Stimulated activated CD4-positive, alpha-beta T cell treated with anti-CD3 and anti-CD28 coated beads, Interleukin-2, amount 100 ng/mL, for 4 hours (primary cell): ENCODE data around the gene TMEM235.
A peak's percentile ranks its signal among the peaks of the same experiment; 100 is the strongest.

Experiments used
- DNase-seq: peaks from one replicate; pipeline ENCODE4 v3.0.0-alpha.2; 2020; ENCODE audit warnings: low read depth

TMEM235 gene

DNA sequence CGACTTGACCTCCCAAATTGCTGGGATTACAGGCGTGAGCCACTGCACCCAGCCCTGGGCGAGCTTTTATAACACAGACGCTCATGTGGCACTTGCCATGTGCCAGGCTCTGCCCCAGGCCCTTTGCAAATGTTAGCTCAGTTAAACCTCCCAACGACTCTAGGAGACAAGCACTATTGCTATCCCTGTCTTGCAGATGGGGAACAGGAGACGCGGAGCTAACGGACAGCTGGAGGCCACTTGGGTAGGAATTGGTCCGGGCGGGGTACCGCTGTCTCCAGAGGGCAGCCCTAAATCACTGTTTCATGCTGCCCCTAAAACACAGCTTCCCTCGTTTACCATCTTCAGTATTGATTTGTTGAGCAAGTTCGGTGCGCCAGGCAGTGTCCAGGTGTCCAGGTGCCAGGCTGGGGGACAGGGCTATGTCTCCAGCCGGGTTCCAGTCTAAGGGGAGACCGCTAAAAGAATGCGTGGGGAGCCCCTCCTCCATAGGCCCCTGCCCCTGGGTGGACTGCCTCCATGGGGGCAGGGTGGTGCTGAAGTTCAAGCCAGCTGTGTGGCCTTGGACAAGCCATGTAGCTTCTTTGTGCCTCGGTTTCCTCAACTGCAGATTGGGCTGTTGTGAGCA lies 23.7 kb downstream of the TMEM235 start:
- no peak for DNase-seq

DNA sequence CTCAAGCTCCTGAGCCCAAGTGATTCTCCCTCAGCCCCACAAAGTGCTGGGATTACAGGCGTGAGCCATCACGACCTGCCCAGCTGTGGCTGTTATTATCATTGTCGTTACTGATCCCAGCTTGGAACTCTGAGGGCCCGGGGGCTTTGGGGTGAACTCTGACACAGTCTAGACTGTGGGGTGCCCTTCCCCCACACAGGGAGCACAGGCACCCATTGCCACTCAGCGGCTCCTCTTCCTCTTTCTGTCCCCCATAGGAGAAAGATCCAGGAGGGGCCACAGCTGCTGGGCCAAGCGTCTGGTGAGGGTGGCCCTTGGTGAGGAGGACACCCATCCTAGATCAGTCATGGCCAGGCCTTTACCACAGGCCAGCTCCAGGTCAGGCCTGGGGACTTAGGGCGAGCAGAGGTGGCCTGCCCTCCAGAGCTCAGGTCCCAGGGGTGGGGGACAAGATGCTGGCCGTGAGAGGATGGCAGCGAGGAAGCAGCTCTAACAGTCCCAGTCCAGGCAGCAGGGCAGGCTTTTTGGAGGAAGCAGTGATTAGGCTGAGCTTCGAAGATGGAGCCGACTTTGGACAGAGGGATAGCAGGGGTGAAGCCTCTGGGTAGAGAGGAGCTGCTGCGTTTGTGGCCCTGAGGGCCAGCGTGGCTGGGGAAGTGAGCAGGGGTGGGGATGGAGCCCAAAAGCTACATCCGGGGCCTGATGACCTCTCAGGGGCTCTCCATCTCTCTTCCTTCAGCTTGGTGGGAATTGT lies 24.7 kb downstream of the TMEM235 start:
- DNase-seq = no peak

DNA sequence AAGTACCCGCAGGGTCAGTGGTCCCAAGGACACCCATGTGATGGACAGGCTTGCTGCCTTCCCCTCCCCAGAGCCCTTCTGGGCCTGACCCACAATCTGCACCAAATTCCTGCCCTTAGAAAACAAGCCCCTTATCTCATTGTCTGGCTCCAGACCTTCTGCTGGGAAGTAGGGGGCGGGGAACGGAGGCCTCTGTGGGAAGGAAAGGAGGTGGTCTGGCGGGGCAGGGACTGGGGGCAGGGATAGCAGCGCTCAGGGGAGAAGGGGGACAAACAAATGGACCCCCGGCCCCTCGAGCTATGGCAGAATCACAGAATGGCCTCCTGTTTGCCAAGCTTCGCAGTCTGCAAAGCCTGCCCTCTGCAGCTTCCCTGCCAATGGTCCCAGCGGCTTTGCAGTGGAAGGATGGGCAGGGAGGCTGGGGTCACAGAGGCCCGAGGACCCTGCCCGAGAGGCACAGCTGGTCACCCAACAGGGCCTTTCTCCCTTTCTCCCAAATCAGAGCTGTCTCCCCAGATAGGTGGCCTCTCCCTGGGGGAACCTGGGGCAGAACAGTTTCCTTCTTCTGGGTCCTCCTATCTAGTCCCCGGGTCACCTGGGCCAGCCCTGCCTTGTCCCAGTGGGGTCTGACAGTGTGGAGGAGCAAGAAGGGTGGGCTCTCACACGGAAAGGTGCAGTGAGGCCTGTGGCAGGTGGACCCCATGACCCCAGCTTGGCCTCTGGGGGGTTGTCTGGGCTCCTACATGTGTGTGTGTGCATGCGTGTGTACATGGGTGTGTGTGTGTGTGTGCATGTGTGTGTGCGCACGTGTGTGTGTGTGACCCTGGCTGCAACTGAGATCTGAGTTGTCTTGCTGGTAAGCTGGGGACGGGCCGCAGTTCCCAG lies 25.5 kb downstream of the TMEM235 start:
- no peak for DNase-seq

DNA sequence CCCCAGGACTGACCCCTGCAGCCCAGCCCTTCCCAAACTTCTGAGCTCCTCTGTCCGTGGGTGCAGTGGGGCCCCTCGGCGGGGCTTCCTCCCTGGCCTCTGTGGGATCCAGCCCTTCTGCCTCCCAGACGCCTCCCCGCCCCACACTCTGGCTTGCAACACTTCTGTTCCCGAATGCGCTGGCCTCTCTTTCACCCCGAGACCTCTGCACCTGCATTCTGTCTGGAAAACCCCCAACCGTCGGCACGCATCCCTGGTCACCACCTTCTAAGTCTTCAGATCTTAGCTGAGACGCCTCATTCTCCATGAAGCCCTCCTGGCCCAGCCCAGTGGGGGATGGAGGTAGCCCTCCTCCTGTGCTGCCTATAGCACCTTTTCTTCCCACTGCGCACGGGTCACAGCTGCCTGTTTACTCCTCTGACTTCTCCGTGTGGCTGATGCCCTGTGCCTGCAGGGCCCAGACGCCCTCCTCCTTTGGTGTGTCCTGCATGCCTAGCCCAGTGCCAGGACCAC lies 26.4 kb downstream of the TMEM235 start:
- no peak for DNase-seq

DNA sequence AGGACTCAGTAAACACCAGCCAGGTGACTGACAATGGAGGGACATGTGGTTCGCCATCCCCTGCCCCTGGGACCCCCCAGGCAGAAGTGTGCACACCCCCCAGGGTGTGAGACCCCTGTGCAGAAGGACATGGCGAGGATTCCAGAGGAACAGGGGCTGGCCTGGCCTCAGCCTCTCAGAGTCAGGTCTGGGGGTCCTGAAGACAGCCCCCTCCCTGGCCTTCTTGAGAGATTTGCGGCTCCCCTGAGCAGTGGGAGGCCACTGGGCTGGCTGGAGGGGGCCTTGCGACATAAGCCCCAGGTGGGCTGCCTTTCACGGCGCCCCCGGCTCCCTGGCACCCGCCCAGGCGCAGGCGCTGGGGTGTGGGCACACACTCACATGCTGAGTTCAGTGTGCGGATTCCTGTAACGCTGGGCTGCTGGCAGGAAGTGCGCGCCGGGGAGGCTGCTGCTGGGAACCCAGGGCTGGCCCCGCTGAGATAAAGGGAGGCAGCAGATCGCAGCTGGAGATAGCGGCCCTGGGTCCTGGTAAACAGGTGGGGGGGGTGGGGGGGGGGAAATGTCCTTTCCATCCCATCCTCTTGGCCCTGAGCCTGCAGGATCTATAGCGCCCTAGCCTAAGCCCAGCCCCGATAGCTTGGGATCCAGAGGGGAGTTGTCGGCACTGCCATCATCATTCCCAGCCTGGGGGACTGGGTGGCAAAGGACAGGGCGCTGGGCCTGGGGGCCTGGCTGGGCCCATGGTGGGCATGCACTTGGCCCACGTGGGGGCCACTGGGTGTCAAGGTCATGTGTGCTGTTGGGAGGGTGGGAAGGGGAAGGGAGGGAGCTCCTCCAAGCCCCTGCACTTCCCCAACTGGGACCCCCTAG lies 27.1 kb downstream of the TMEM235 start:
- DNase-seq = peak; percentile 65

DNA sequence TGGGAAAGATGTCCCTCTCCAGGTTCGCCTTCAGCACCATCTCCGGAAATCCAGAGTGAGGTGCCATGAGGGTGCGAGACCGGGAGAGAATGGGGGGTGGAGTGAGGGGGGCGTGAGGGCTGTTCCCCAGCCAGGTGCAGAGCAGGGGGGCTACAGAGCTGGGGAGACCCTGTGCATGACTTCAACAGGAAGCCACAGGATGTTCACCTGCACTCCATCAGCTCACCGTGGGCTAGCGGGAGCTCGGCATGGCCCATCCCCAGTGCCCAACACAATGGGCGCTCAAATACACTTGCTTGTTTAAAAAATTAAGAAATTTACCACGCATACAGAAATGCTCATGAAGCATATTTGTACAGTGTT lies 27.7 kb downstream of the TMEM235 start:
- DNase-seq = no peak

DNA sequence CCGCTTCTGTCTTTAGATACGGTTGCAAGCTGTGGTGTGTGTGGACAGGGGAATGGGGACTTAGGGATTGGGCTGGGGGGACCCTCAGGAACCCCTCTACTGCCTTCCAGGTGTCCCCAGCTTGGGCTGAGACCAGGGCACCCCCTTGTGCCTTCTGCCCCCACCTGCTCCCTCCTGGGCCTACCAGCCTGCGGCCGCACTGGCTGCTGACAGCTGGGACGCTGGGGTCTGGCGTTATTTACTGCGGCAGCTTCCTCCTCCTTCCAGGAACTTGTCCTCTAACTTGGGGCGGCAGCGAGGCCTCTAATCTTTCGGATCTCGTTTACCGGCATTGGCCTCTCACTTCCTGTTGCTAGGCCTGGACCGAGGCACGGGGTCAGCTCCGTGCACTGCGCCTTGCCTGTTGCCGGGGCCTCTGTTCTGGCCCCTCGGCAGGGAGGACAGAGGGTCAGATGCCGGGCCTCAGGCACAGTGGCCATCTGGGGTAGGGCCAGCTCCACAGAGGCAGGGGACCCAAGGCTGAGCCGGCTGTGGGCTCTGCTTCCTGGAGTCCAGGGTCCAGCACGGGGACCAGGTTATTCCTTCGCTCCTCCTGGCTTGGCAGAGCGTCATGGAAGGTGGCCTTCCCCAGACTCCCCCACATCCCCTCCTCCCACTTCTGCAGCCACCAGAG lies 31.8 kb downstream of the TMEM235 start:
- DNase-seq = no peak

DNA sequence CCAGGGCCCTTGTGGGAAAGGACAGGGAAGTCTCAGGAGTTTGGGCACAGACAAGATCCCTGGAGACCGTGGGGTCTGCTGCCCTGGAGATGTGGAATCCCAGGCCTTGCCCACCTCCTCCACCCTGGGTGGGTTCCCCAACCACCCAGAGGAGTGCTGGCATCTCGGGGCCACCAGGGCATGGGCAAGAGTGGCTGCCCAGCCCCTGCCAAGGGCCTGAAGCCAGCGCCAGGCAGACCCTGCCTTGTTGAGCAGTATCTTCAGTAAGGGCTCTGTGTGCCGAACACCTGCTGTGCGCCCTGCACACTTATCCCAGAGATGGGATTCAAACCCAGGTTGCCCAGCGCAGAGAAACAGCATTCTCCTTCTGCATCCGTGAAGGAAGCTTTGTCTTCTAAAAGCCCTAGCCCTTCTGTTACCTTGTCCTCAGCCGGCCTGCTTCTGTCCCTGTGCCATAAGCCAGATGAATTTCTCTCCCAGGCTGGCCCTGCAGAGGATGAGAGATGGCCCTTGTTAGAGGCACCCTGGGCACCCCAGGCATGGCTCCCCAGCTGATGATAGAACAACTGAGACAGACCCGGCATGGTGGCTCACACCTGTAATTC lies 32.4 kb downstream of the TMEM235 start:
- no peak for DNase-seq

DNA sequence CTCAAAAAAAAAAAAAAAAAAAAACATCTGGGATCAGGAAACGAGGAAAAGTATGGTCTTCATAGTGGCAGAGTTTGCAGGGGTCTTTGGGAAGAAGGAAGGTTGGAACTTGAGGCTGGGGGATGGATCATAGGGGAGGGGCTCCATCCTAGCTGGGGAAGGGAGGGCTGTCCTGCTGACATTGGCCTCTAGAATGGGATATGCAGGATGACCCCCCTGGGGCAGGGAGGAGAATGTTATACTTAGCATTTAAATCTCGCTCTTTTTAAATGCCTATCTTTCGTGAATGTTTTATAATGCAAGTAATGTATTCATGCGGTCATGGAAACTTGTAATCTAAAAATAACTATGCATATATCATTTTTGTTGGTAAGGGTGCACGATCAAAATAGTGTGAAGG lies 33.2 kb downstream of the TMEM235 start:
- DNase-seq = no peak

DNA sequence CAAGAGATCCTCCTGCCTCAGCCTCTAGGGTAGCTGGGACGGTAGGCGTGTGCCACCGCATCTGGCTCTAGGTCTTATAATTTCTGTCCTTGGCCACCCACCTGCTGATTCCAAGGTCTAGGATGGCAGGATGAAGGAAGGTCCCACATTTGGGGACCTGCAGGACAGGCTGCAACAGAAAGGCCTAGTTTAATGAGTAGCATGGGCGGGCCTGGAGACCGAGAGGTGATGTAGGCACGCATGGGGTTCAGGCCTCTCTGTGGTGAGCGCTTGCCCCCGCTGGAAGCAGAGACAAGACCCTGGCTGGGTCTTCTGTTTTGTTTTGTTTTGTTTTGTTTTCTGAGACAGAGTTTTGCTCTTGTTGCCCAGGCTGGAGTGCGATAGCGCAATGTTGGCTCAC lies 33.7 kb downstream of the TMEM235 start:
- no peak for DNase-seq

DNA sequence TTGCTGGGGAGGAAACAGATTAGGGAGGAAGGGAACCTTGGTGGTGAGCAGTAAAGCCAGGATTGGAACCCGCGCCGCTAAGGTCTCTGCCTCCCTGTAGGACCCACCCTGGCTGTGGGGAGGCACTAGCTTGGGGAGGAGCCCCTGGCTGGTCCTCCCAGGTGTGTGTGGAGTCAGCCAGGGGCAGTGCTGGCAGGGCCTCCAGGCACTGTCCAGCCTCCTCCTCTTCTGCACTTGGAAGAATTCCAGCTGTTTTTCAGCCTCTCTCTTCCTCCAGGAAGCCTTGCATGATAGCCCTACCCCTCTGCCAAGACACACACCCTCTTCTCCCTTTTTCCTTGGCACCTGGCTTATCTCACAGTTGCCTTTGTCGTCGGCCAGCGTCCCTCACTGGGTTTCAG lies 34.8 kb downstream of the TMEM235 start:
- DNase-seq = no peak

DNA sequence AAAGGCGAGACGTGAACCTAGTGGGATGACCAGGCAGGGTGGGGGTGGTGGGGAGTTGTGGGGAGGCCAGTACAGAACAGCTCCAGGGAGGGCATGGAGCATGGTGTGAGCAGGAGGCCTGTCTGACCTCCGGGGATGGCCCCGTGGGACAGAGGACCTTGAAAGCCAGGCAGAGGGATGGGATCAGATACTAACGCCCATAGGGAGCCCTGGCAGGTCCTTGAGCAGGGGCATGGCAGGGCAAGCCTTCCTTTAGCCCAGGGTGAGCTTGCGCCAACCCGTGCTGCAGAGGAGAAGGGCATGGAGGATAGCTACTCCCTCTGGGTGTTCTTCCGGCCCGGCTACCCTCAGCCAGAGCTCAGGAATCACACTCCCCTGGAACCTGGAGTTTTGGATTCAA lies 35.3 kb downstream of the TMEM235 start:
- DNase-seq = no peak

DNA sequence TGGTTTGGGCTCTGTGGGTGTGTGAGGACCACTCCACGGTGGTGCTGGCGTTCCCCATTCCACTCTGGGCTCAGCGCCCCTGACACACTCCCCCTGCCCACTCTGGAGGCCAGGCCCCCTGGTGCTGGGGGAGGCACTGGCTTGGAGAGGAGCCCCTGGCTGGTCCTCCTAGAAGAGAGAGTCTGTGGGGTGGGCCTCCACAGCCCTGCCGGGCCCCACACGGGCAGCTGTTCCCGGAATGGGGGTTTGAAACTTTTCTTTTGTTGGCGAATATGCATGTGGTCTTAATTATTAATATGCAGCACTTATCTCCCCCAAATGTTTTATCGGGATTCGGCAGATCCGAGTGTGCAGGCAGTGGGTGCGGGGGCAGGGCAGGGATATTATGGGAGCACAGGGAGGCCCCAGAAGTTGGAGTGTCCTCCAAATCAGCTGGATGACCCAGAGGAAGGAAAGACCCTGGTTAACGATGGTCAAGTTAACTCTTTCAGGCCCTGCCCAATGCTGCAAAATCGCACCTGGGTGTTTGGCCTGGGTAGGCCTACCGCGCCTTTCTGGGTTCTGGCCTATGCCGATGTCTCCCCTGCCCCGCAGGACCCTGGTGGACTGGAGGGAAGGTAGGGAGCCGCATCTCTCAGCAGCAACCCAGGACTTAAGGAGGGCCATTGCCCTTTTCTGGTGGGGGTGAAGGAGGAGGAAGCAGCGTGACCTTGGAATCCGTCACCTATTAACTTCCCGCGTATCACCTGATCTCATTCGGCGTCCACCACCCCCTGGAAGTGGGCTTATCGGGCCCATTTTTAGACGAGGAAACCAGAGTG lies 36.0 kb downstream of the TMEM235 start:
- no peak for DNase-seq

DNA sequence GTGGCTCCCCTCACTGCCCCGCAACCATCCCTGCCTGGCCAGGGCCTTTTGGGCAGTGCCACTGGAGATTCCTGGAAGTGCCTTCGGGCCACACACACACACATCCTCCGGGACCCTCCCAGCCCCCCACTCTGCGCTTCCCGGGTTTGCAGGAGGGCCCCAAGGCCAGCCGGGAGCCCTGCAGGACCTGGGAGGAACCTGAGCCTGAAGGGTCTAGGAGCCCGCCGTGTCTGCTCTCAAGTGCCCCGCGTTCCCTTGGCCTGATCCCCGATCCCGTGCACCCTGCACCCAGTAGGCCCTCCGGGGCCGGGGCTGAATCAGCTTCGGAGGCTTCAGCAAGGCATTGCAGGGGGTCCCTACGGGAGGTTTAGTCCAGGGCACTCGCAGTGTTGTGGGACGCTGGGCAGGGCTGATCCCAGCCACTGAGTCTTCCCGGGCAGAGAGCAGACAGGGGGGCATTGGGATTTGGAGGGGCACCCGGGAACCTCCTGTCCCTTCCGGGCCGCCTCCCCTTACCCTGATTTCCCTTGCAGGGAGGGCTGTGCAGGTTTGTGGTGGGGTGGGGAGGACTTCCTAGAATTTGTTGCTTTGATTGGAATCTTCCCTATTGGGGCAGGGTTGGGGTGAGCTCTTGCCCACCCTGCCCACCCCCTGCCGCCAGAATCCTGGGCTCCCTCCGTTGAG lies 36.9 kb downstream of the TMEM235 start:
- DNase-seq = no peak

DNA sequence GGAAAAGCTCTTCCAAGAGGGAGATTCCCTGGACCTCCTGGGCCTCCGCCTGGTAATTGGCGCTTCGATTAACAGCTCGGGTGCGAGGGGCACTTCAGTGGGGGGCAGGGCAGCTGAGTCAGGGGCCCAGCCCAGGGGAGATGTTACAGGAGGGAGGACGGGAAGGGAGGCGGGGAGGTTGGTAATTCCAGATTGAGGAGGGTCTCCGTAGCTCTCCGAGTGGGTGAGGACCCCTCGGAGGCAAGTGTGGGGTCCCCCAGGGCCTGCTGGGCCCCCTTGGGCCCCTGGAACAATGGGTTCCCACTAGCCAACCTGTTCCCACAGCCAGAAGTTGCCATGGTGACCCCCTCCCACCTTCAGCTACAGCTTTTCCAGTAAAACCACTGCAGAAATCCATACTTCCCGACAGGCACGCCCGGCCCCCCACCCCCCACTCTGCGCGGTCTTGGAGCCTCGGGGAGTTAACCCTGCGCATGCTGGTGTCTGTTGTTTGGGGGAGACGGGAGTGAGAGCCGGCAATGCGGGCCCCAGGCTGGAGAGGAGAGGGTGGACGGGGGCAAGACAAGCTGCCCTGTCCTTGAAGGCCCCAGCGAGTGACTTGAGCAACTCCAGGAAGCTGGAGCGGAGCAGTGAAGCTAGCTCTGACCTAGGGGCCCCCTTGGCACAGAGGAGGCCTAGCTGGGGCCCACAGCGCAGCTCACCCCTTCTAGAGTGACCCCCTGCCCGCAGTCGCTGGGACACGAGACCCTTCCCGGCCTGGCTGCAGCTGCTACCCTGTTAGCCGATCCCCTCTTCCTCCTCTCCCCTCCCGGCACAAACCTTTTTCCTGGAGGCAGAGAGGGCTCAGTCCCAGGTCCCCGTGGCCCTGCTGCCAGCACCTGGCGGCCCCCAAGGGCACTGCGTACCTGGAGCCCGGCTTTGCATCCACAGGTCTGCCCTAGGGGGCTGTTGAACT lies 37.8 kb downstream of the TMEM235 start:
- no peak for DNase-seq

DNA sequence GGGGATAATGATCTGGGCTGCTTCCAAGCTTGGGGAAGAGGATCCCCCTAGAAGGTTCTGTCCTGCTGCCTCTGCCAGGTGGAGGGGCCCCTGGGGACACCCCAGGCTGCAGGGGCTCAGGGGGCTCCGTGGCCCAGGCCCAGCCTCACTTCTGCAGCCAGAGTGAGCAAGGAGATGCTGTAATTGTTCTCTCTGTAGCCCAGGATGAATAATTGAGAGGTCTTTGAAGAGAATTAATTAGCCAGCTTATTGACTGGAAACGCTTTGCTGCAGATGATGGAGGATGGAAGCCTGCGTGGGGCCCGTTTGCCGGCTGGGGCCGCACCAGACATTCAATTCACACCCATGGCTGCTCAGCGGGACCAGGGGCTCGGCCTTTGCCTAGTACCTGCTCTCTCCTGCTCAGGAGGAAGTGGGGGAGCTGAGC lies 38.5 kb downstream of the TMEM235 start:
- DNase-seq = no peak

DNA sequence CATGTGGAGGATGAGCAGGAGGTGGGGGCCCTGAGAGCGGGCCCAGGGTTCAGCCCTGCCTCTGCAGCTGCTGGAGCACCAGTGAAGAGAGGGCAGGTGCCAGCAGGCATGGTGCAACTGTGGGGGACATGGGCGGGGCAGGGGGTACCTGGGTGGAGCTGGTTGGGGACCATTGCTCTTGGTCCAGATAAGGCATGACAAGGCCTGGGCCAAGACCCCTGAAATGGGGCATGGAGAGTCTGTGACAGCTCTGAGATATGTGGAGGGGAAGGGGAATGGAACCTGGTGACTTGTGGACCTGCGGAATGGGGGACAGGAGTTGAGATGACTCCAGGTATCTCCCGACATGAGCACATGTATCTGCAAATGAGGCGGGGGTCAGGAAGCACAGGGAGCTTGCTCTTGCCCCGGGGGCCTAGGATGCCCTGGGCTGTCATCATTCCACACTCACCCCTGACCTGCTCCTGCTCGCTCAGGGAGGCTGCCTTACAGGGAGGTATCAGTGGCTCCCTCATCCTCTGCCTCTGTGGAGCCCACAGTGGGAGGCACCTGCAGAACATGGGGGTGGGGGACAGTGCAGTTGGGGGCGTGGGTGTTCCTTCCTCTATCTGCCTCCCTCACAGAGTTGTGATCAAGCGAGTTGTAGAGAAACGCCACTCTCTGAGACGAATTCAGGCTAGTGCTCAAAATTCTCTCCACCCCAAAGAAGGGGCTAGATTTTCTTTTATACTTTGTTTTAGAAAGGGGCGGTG lies 40.2 kb downstream of the TMEM235 start:
- DNase-seq = no peak
